GM21576 (cell line): ENCODE results near the gene NR2F6.

ENCODE experiments used
- ATAC-seq: cut with Tn5 transposase; IDR thresholded peaks from one replicate; pipeline ENCODE4 v1.9.1; 2021; ENCODE audit warnings: mild to moderate bottlenecking, moderate library complexity; ENCODE audit not compliant: unreplicated experiment

The NR2F6 gene

GRCh38 chr19:17240062-17240752 is 5.5 kb downstream of the NR2F6 start:
- ATAC-seq = no peak

GRCh38 chr19:17237747-17238706 is 7.7 kb downstream of the NR2F6 start:
- ATAC-seq = no peak

- no peak for ATAC-seq
These were observed 8.7 kb downstream of the NR2F6 start for GRCh38 chr19:17236811-17237543.

- peak; percentile 17 for ATAC-seq
These were observed 9.5 kb downstream of the NR2F6 start for GRCh38 chr19:17235971-17236777.

GRCh38 chr19:17235300-17235970 is 10.3 kb downstream of the NR2F6 start:
- ATAC-seq = peak; percentile 58

- peak; percentile 43 for ATAC-seq
These were observed 10.8 kb downstream of the NR2F6 start for GRCh38 chr19:17234911-17235299.

GRCh38 chr19:17232258-17232657 is 13.5 kb downstream of the NR2F6 start:
- ATAC-seq = no peak

GRCh38 chr19:17229890-17230289 is 15.8 kb downstream of the NR2F6 start:
- no peak for ATAC-seq

- no peak for ATAC-seq
These were observed 17.8 kb downstream of the NR2F6 start for GRCh38 chr19:17227798-17228367.

GRCh38 chr19:17226002-17226933 is 19.5 kb downstream of the NR2F6 start, which contains the start of gene OCEL1:
Gene OCEL1, plus strand, starts transcription at chr19:17226226. Its CDS starts 22 bp downstream, at chr19:17226248.
- ATAC-seq = peak; percentile 88

- ATAC-seq = no peak
These were observed 20.7 kb downstream of the NR2F6 start for GRCh38 chr19:17225053-17225452.

- no peak for ATAC-seq
These were observed 25.4 kb downstream of the NR2F6 start for GRCh38 chr19:17220207-17220758.

- ATAC-seq = no peak
These were observed 26.4 kb downstream of the NR2F6 start for GRCh38 chr19:17219286-17219685.

- ATAC-seq = no peak
These were observed 29.6 kb downstream of the NR2F6 start for GRCh38 chr19:17216058-17216670.

- peak; percentile 71 for ATAC-seq
These were observed 30.4 kb downstream of the NR2F6 start, which contains the start of gene USE1 for GRCh38 chr19:17215127-17215971. Gene USE1, plus strand, starts transcription at chr19:17215357. Its CDS starts 49 bp downstream, at chr19:17215406.

GRCh38 chr19:17214508-17215126 is 31.1 kb downstream of the NR2F6 start:
- ATAC-seq = no peak
